H1 (cell line): Measurements from ENCODE around the gene FNDC3A.

Experiments used
- BACH1 ChIP-seq: IDR thresholded peaks from 2 replicates; pipeline ENCODE4 v1.6.1; 2012; ENCODE audit warnings: low read length, improper control_type of control experiment
- EZH2 ChIP-seq: fragments of 200-600 bp; sonication (generic); IDR thresholded peaks from 2 replicates; pipeline ENCODE4 v1.7.1; 2012; ENCODE audit warnings: low read depth, mild to moderate bottlenecking, moderate library complexity, low read length, inconsistent platforms; ENCODE audit not compliant: severe bottlenecking
- HDAC6 ChIP-seq: IDR thresholded peaks from one replicate; pipeline ENCODE4 v1.7.1; 2012; ENCODE audit warnings: low read depth, mild to moderate bottlenecking, inconsistent platforms, low read length, moderate library complexity

- no peak for TF ChIP-seq HDAC6
- no peak for TF ChIP-seq BACH1
- no peak for TF ChIP-seq EZH2
Measured at GRCh38 chr13:49246850-49247642, 271.3 kb downstream of the FNDC3A start.
